Measurements from ENCODE around the gene TJP1. TPM values are rescaled to one million over a fixed set of nuclear protein-coding genes. Genes with fewer than 3 reads are reported as not detected.

TJP1 gene
- total RNA-seq, 1 experiment from 2014 or later: 140 TPM

DNA sequence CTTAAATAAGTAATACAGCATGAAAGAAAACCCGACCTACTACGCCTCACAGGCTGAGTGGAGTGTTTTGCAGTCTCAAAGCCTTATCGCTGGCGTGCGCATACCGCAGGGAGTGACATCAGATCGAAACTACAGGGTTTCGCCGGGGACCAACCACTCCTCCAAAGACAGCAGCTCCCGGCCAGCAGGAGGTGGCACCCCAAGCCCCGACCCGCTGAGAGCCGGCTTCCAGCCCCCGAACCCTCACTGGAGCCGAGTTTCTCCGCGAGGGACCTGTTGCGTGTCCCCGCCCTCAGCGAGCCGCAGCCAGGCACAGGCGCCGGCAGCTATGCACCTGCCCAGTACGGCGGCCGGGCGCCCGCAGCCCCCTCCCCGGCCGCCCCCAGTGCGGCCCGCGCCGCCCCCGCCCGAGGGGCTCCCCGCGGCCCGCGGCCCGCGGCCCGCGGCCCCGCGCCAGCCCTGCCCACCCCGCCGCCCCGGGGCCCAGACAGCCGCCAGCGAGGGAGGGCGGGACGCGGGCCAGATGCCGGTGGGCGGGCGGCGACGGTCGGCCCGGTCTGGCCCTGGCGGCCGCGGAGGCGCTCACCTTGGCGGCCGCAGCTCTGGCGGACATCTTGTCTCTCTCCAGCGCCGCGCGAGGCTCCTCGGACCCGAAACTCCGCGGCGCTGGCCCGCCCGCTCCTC, 710 bp downstream of the TJP1 start:
- H3K36me3 Mint-ChIP-seq (ENCODE audit: insufficient read depth in 1 of 3, low read depth in 3 of 3): peaks cover 5 to 16% (median 6%) of the 10 kb centered on the region in 3 experiments
- H3K9me3 Mint-ChIP-seq: no peaks in the 10 kb centered on the region
- Histone ChIP-seq H3K9me3 (ENCODE audit: control insufficient read depth, low read depth, low read length) (no peaks in the 10 kb centered on the region), H2BK120ac (ENCODE audit: low read depth, low read length, poor library complexity, severe bottlenecking) (no peak overlapping the region), H3K4me1 (ENCODE audit: insufficient read depth, low read length) (peaks cover 3% of the 10 kb centered on the region), H3K56ac (ENCODE audit: insufficient read length, low read depth, low read length) (no peak overlapping the region), H4K20me1 (ENCODE audit: control insufficient read depth, insufficient read depth, insufficient read length) (no peaks in the 10 kb centered on the region), H3K18ac (ENCODE audit: insufficient read length, low read depth, low read length) (peak overlapping the region; percentile 72), H3K4me2 (ENCODE audit: insufficient read depth, insufficient read length, low read length) (peak overlapping the region; percentile 58), H4K5ac (ENCODE audit: insufficient read length, low read depth, low read length) (no peak overlapping the region), H3K27me3 (ENCODE audit: insufficient read depth, low read length) (no peaks in the 10 kb centered on the region), H4K8ac (replicated peaks; ENCODE audit: insufficient read length, low read depth, low read length) (no peak overlapping the region), H2AFZ (ENCODE audit: low read length) (no peak overlapping the region), H3K79me2 (ENCODE audit: insufficient read depth, low read length) (peaks cover 25% of the 10 kb centered on the region; the same call in 1 of the 2 replicates), H2BK5ac (ENCODE audit: insufficient read length, low read length) (no peak overlapping the region), H3K4ac (ENCODE audit: low read depth, low read length) (no peak overlapping the region), H2AK5ac (ENCODE audit: insufficient read length, low read length) (no peak overlapping the region), H2BK15ac (ENCODE audit: low read depth, low read length) (no peak overlapping the region), H3K9ac (ENCODE audit: extremely low read depth, insufficient read length, low read length) (peak overlapping the region; percentile 83), H2BK20ac (ENCODE audit: low read depth, low read length, poor library complexity, severe bottlenecking) (no peak overlapping the region), H3K23ac (ENCODE audit: insufficient read length, low read depth, low read length) (no peak overlapping the region), H3K14ac (ENCODE audit: insufficient read depth, low read length) (peak overlapping the region; percentile 85), H3K27ac (ENCODE audit: insufficient read length, low read depth, low read length) (peak overlapping the region; percentile 1), H3T11ph (ENCODE audit: low read length) (no peak overlapping the region), H3K23me2 (ENCODE audit: insufficient read length, low read depth, low read length, poor library complexity, severe bottlenecking) (peaks cover 7% of the 10 kb centered on the region), H4K91ac (ENCODE audit: insufficient read length, low read depth, low read length) (no peak overlapping the region), H2BK12ac (ENCODE audit: insufficient read length, low read depth, low read length) (no peak overlapping the region), H3K79me1 (ENCODE audit: insufficient read depth, low read depth, low read length, poor library complexity, severe bottlenecking) (no peaks in the 10 kb centered on the region)
- peak; percentile 81 for DNase-seq
- TF ChIP-seq CTCF (conservative IDR thresholded peaks at IDR 0.05): no peak
- H3K27ac Mint-ChIP-seq: peak overlapping the region; percentile 85 to 97 (median 95); a peak in 6 of 7 replicates
- peaks cover 28 to 37% of the 10 kb centered on the region in 2 experiments for H3K4me1 Mint-ChIP-seq
- peak overlapping the region; percentile 89 to 95 for H3K4me3 Mint-ChIP-seq
- no CpG with 5 or more reads among the region's 79 CpGs for WGBS (ENCODE audit: extremely low coverage, insufficient read length, low lambda C conversion rate)
- H3K27me3 Mint-ChIP-seq (ENCODE audit: low read depth): peaks cover 6% of the 10 kb centered on the region
